ENCODE results near the gene COBL.

COBL gene

DNA sequence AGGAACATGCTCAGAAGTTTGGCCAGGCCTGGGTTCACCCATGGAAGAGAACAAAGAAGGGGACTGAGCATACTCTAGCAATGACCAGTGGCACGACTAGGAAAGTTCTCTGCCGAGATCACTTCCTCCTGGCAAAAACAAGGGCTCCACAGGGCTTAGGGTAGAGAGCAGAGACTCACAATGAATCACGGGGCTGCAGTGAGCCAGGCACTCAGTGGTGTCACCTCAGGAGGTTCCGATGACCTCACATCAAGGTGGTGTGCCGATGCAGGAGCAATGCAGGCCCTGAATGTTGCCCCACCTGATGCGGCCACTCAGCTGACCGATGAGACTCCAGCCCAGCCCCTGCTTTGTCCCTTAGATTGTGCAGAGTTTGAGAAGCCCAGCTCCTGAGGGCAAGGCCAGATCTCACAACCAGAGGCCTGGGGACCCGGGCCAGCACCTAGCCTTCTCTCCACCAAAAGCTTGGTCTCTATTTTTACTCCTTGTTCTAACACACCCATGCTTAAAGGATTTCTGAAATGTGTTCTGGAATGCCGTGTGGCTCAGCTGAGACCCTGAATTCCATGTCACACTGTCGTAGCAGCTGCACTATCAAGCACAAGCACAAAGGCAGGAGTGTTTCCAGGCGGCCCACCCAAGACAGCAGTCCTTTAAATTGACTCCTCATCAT, 60.9 kb downstream of the COBL start:
- no peak for DNase-seq (ENCODE audit: low read depth in 2 of 2)

DNA sequence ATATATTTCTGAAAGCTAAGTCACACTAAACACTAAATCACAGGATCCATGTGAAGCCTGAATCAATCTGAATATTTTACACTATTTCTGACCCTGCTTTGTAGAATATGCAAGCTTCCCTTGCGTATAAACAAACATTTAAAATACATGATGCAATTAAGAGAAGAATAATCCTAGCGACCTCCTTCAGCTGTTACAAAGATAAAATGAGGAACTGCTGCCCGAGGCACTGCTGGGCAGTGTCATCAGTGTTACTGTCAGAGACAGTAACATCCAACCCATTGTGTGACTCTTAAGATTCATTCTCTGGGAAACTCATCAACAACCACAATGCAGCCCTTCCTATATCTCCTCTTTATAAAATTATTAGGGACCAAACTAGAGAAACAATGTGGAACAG, 61.6 kb downstream of the COBL start:
- DNase-seq (ENCODE audit: low read depth in 2 of 2), result no peak

DNA sequence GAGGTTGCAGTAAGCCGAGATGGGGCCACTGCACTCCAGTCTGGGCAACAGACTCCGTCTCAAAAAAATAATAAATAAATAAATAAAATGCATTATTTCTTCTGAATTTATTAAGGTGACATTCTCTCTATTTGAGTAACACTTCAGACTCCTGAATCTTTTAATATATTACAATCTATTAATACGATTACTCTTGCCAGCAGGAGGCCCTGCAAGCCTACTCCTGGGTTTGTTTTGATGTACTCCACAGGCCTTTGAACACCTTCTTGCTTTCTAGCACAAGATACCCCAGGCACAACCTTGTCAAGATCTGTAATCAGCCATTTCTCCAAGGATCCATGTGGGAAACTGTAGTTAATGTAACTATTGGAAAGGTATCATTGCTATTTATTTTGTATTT, 63.5 kb downstream of the COBL start:
- DNase-seq (ENCODE audit: low read depth in 2 of 2), result no peak

DNA sequence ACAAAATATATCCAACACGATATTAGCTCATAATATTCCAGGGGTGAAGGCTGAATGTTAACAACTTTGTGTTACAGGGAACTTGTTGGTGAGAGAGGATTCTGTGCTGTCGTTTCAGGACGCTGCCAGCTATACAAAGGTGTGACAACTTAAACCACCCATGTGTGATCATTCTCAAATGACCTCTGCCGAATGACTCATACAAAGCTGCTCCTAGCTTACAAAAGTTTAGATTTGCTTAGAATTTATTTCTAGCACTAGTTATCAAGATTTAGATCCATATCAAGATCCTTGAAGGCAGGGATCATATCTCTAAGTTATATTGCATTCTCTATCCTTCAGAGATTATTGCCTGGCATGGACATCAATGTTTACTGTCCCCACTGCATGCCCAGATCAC, 65.3 kb downstream of the COBL start:
- DNase-seq (ENCODE audit: low read depth in 2 of 2), result no peak

DNA sequence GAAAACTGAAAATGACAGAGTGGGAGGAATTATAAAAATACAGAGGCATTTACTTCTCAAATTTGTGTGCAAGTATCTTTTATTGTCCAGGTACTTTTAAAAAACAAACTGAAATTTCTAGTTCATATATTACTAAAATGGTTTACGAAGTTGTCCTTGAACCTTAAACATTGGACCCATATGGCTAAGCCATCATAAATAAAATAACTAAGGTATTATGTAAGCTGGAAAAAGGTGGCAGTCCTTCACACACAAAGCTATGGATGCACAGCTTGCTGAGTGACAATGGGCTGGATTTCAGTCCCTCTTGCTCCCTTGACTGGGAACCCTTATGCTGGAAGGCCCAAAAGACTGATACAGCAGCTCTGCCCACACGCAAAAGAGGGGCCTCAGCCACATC, 66.1 kb downstream of the COBL start:
- no peak for DNase-seq (ENCODE audit: low read depth in 2 of 2)

DNA sequence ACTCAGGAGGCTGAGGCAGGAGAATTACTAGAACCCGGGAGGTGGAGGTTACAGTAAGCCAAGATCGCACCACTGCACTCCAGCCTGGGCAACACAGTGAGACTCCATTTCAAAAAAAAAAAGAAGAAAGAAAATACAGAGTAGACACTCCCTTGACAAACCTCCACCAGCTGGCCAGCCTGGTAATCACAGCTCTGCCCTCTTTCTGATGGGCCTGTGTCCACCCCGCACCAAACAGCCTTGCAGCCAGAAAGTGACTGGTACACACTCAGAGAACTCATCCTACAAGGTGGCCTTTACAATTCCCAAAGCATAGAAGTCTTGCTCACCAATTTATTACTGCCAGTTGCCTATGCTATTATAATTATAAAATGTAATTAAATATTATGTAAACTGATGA, 66.6 kb downstream of the COBL start:
- DNase-seq (ENCODE audit: low read depth in 2 of 2), result no peak

DNA sequence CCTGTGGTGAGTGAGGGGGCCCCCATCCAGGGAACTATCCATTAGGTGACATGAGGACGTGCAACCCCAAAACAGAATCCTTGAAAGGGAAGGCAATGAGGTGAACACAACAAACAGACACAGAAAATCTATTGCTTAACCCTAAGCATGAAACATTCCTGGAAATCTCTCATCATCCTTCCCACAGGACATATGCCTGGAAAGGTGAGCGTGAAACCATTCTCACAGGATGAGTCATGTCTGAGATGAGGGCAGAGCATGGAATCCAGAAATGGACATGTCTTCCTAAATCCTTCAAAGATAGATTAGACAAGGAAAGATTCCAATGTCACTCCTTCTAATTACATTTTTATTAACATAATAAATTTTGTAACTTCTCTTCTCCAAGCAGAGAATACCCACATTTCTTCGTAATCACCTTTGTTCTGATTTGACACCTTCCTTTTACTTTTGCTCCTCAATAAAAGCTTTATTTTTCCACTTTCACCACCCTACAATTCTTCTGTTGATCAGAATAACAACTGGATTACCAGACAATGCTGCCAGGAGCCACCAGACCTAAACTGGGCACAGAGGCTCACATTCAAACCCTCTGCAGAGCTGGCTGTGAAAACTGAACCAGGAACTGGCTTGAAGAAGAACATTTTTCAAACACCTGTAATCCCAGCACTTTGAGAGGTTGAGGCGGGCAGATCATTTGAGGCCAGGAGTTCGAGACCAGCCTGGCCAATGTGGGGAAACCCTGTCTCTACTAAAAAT, 67.2 kb downstream of the COBL start:
- no peak for DNase-seq (ENCODE audit: low read depth in 2 of 2)

DNA sequence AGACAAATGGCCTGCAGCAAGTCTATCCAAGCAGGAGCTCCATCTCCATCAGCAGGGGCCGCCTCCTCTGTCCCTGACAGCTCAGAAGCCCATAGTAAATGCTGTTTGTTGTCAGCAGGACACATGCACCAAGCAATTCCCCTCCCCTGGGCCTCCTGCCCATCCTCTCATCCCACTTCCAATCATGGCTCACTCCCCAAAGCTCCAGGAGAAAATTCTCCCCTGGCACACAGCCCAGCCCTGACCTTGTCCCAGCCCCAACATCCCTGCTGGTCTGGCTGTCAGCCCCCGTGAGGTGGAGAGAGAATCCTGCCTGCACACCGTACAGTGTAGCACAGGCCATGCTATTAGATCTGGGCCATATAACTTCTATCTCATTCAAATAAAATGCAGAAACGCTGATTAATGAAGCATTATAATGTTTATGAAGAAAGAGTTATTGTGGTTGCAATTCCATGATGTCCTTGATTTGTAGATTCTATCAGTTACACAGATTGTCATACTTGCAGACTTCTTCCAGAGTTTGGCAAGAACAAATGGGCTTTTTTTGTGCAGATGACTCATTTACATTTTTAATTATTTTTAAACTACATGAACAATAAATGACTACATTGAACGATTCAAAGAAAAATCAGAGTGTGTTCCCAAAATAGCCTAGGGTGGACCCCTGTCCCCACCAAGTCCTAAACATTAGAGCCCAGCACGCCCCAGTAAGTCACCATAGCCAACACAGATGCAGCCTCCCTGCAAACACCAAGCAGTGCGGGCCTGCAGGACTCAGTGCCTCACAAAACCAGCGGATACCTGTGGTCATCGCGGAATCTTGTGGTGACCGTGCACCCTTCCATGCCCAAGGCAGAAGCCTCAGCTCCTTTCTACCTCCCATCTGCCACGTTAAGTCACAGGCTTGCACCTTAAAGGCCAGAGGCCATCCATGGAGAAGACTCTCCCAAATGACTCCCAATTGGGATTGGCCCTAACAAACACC, 70.1 kb downstream of the COBL start:
- DNase-seq (ENCODE audit: low read depth in 2 of 2), result no peak

DNA sequence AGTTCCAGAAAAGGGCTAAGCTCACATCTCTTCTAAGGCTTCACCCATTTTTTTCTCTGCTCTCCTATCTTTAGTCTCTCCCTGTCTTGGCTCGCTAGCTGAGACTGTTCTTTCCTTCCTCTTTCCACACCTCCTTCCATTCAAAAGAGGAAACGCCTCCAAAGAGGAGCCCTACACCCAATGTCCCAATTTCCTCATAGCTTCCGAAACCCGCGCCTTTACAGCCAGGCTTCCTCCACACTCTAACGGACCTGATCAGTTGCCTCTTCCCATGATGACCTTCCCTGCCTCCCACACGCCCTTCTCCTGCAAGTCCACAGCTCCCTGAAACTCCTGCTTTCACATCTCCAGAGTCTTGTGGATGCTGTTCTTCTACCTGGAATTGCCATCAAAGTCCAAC, 71.7 kb downstream of the COBL start:
- no peak for DNase-seq (ENCODE audit: low read depth in 2 of 2)

DNA sequence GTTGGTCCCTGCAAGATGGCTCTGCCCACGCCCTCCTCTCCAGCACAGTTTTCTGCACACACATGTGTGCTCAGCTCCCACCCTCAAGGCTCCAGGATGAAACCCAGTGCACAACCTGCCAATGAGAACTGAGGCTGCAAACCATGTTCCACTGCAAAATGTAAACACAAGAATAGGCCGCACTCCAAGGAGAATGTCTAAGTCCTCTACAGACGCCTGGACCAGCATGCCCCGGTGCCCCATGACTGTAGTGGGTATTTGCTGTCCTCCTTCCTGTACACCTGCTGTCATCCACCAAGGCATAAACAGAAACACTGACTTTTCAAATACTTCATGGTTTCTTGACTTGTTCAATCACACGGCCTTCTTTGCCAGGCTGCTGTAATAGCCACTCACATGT, 72.6 kb downstream of the COBL start:
- no peak for DNase-seq (ENCODE audit: low read depth in 2 of 2)

DNA sequence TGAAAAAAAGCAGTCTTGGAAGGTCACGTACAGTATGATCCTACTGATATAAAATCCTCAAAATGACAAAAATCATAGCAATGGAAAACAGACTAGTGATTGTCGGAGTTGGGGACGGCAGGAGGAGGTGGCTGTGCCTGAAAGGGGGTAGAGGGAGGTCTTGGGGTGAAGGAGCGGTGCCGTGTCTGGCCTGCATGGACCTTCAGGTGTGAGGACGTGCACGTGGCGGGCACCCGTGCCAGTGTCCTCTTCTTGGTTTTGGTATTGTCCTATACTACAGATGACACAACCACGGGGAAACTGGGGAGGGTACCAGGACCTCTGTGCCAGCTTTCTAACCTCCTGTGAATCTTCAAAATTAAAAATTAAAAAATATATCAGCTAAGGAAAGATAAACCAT, 73.0 kb downstream of the COBL start:
- DNase-seq (ENCODE audit: low read depth in 2 of 2), result no peak

DNA sequence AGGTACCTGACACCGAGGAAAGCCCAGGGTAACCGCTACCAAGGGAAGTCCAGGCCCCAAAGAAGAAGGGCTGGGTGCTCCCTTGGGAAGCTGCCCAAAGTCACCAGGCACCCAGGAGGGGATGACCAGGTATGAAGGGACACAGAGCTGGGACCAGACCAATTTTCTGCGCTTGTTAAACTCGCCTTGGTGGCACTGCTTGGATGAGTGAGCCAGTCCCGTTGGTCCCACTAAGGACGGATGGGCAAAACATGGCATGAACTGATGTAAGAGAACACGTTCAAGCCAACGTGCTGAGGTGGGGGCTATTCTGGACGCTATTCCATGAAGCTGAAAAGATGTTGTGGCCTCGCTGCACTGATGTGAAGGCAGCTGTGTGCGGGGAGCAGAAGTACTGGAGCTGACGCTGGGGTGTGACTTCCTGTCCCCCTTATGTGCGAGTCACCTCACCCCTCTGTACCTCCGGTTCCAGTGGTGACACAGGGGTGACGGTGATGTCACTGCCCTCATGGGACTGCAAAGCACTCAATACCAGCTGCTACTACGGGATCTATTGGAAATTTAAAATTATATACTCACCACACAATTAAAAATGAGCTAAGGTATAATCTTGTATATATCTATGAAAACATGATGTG, 73.6 kb downstream of the COBL start:
- no peak for DNase-seq (ENCODE audit: low read depth in 2 of 2)

DNA sequence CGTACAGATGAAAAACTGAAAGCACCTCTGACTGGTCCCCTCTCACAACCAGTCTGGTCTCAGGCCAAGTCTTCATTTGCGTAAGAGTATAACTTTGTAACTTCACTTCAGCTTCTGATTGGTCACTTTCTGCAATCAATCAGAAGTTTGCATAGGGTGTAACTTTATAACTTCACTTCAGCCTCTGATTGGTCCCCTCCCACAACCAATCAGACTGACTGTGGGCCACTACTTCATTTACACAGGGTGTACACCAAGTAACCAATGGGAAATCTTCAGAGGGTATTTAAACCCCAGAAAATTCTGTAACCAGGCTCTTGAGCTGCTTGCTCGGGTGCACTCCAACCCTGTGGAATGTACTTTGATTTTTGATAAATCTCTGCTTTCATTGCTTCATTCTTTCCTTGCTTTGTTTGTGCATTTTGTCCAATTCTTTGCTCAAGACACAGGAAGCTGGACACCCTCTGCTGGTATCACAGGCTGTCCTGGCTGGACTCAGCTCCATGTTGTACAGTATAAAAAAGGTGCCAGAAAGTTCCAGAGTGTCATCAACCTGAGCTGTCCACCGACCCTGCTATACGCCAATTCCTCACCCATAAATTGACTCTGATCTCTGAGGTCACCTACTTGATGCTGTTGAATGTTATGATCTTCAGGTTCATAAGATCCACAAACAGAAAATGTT, 74.5 kb downstream of the COBL start:
- DNase-seq (ENCODE audit: low read depth in 2 of 2), result no peak

DNA sequence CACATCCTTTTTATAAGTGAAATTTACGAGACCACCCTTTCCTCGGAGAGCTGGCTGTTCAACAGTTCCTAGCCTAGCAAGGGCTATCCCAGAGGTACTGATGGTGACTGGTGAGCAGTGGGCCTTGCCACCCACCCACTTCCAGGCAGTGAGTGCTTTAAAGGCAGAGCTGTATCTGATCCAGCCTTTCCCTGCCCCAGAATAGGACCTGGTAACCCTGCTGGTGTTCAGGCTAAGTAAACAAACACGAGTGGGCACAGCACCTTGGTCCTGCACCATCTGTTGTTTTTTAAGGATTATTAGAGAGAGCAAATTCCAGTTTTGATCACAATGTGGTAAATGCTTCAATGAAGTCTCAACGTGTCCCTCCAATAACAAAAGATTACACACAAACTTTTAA, 75.7 kb downstream of the COBL start:
- DNase-seq (ENCODE audit: low read depth in 2 of 2), result no peak

DNA sequence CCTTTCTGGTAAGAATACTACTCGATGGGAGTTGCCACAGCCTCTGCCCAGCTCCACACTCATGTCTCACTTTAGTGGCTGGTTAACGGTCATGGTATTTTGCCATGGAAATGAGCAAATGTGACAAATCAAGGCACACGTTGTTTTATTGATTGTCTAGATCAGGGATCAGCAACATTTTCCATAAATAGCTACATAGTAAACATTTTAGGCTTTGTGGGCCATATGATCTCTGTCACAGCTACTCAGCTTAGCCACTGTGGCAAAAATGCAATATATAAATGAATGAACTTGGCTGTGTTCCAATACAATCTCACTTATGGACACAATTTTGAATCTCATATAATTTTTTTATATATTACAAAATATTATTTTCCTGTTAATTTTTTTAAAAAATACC, 76.9 kb downstream of the COBL start:
- DNase-seq (ENCODE audit: low read depth in 2 of 2), result no peak

DNA sequence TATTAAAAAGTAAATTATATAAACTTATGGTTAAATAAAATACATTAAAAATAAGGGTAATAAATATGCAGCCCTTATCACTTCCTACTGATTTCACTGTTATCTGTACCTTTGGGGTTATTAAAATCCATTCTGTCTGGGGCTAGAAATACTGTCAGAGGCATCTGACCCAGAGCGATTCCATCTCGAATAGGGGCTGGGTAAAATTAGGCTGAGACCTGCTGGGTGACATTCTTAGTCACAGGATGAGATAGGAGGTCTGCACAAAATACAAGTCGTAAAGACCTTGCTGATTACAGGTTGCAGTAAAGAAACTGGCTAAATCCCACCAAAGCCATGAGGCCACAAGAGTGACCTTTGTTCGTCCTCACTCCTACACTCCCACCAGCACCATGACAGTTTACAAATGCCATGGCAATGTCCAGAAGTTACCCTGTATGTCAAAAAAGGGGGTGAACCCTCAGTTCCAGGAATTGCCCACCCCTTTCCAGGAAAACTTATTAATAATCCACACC, 77.6 kb downstream of the COBL start:
- no peak for DNase-seq (ENCODE audit: low read depth in 2 of 2)

DNA sequence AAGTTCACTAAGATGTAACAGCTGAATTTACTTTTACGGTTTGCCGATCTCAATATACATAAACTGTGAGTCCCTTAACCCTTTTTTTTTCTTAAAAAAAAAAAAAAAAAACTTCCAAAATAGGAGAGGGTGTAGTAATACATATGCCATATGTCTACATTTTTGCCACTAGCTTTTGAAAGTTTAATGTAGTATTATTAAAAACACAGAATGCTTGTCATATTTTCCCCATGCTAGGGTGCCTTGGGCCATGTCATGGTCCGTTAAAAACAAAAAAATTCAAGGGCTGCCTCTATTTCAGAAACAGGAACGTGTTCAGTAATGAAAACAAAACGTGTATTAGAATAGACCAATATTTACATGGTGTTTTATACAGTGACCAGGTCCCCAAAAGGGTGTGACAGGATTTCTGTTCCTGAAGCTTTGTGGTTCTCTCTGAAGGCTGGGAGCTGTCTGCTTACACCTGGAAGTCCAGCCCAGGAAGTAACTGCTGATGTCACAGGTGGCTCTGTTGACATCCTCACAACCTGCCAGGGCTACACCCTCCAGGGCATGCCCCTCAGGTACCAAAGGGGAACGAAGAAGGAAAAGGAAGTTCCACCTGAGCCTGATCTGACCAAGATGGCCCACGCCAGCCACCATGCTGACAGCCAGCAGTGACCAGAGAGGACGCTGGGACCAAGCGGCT, 79.0 kb downstream of the COBL start:
- no peak for DNase-seq (ENCODE audit: low read depth in 2 of 2)

DNA sequence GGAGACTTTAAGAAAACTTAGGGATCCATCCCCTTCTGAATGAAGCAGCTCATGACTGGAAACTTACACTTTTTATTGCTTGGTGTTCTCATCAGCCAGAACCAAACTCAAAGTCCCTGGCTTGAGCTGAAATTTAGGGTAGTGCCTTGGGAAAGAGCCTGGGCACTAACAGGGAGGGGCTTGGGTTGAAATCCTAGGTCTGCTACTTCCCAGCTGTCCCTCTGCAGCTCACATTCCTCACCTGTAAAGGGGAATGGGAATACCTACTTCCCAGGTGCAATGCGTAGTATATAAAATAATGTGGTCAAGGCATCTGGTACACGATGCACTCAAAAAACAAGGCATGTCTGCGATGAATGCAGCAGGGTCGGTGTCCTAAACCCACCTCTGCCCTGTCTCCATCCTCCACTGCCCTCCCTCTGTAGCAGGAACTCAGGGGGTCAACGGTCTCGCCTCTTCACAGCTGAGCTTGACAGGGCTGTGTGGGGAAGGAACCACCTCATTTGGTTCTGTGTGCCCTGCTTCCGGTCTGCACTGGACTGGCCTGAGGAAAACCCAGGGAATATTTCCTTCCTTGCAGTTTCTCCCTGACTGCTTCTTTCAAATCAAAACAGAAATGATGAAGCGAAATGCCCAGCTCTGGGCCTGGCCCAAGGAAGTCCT, 80.0 kb downstream of the COBL start:
- no peak for DNase-seq (ENCODE audit: low read depth in 2 of 2)

DNA sequence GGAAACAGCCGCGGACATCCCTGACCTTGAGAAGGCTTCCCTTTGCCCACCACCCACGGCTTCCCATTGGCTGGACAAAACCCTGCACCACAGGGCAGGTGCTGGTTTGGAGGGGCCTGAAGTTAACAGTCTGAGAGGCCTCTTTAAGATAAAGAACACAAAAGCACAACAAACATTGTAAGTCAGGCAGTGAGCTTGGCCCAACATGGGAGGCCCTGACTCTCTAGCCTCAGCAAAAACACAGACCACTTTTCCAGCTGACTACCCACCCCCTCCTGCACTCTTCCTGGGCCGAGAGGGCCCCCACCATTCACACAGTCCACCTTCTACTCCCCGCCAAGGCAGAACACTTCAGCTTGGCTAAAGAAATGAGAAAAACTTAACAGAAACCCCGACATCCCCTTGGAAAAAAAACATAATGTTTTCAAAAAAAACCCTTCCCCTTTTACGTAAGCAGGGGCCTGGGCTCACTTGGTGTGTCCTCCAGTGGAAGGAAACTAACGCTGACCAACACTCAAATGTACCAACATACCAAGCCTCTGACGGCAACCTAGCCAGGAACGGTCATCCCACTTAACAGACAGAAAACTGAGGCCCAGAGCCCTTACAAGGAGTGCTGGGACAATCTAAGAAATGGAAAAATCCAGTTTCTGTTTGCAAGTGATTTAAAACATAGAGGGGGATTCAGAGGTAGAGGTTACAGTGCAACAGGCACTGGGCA, 80.9 kb downstream of the COBL start:
- DNase-seq (ENCODE audit: low read depth in 2 of 2), result no peak
